ENCODE data around the gene STMN3.

- TF ChIP-seq CTCF (IDR thresholded peaks at IDR 0.05 in 2 of 3, conservative IDR thresholded peaks at IDR 0.05 in 1 of 3; ENCODE audit: borderline replicate concordance in 1 of 3, insufficient read depth in 1 of 3, low read depth in 2 of 3, low read length in 2 of 3) (no peak), YY1 (IDR thresholded peaks at IDR 0.05; ENCODE audit: extremely low read depth, insufficient replicate concordance, low read depth, low read length) (no peak), EZH2 (IDR thresholded peaks at IDR 0.05) (no peak), TCF7L2 (IDR thresholded peaks at IDR 0.05; ENCODE audit: borderline replicate concordance, extremely low read depth, insufficient read depth, insufficient read length) (no peak), REST (IDR thresholded peaks at IDR 0.05; ENCODE audit: low read depth) (no peak), SIN3A (IDR thresholded peaks at IDR 0.05; ENCODE audit: low read depth) (no peak), POLR2AphosphoS5 (IDR thresholded peaks at IDR 0.05; ENCODE audit: low read depth, low read length) (no peak), SP1 (IDR thresholded peaks at IDR 0.05; ENCODE audit: low read depth) (no peak), CEBPB (IDR thresholded peaks at IDR 0.05; ENCODE audit: low read depth) (no peak), POLR2A (IDR thresholded peaks at IDR 0.05; ENCODE audit: borderline replicate concordance, extremely low read depth, insufficient read depth, insufficient read length) (no peak), EZH2phosphoT487 (IDR thresholded peaks at IDR 0.05; ENCODE audit: borderline replicate concordance) (no peak), ELF1 (IDR thresholded peaks at IDR 0.05; ENCODE audit: borderline replicate concordance, low read depth) (no peak), ZNF274 (IDR thresholded peaks at IDR 0.05; ENCODE audit: low read depth, low read length) (no peak), JUND (IDR thresholded peaks at IDR 0.05) (no peak)
Observed at GRCh38 chr20:63661959-63662812, 9.0 kb upstream of the STMN3 start.
